ENCODE data around the gene CYP26B1.
A peak's percentile ranks its signal among the peaks of the same experiment; 100 is the strongest.

The CYP26B1 gene

GRCh38 chr2:72144632-72145288 is 2.9 kb downstream of the CYP26B1 start:
- peaks cover 83% of the 10 kb centered on the region for H3K27me3 ChIP-seq (ENCODE audit: control insufficient read depth, insufficient read depth, low read length)
- H3K4me3 ChIP-seq (ENCODE audit: low read depth, low read length) = peak overlapping the region; percentile 62
- H3K9me3 ChIP-seq (ENCODE audit: control insufficient read depth, insufficient read depth, low read length) = no peaks in the 10 kb centered on the region
- H3K9ac ChIP-seq (ENCODE audit: low read depth, low read length) = no peak overlapping the region
- H3K36me3 ChIP-seq (ENCODE audit: control insufficient read depth, insufficient read depth, low read length) = no peaks in the 10 kb centered on the region
- no peaks in the 10 kb centered on the region for H3K4me1 ChIP-seq (ENCODE audit: control insufficient read depth, insufficient read depth, low read length)

- Histone ChIP-seq H3K27me3 (ENCODE audit: control insufficient read depth, insufficient read depth, low read length) (peaks cover 83% of the 10 kb centered on the region), H3K36me3 (ENCODE audit: control insufficient read depth, insufficient read depth, low read length) (no peaks in the 10 kb centered on the region), H3K9ac (ENCODE audit: low read depth, low read length) (no peak overlapping the region), H3K9me3 (ENCODE audit: control insufficient read depth, insufficient read depth, low read length) (no peaks in the 10 kb centered on the region), H3K4me1 (ENCODE audit: control insufficient read depth, insufficient read depth, low read length) (no peaks in the 10 kb centered on the region), H3K4me3 (ENCODE audit: low read depth, low read length) (peak overlapping the region; percentile 62)
These were observed 3.4 kb downstream of the CYP26B1 start for GRCh38 chr2:72144274-72144631.

DNA sequence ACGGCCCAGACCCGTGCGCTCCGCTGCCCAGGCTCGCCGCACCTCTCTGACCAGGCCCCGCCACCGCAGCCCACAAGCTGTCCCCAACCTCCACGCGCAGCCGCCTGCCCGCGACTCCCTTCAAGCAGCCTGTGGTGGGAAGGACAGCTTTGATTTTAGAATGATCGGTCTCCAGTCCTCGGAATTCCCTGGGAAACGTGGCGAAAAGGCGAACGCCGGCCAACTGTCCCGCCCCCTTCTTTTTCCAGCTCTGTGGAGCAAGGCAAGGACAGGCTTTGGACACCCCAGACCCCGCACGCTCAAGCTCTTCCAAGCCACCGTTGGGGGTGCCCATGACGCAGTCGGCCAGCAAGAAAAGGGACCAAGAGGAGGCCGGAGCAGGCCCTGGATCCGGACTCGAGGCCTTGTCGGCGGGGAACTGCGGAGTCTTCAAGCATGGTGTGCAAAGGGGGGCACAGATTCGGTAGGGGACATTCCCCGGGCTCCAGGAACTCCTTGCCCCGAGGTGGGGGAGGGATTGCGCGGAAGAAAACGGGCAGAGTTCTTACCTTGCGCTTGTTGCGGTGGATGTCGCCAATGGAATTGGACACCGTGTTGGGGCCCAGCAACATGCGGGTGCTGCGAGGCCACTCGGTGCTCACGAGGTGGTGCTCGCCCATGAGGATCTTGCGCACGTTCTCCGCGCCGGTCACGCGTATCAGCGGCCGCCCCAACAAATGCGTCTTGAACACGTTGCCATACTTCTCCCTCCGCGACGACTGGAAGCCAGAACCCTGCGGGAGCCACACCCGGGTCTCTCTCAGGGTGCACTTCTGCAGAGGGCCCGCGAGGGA is 4.0 kb downstream of the CYP26B1 start:
- no peak overlapping the region for H3K9ac ChIP-seq (ENCODE audit: low read depth, low read length)
- H3K27me3 ChIP-seq (ENCODE audit: control insufficient read depth, insufficient read depth, low read length) = peaks cover 83% of the 10 kb centered on the region
- H3K9me3 ChIP-seq (ENCODE audit: control insufficient read depth, insufficient read depth, low read length) = no peaks in the 10 kb centered on the region
- peak overlapping the region; percentile 54 for H3K4me3 ChIP-seq (ENCODE audit: low read depth, low read length)
- H3K36me3 ChIP-seq (ENCODE audit: control insufficient read depth, insufficient read depth, low read length) = no peaks in the 10 kb centered on the region
- H3K4me1 ChIP-seq (ENCODE audit: control insufficient read depth, insufficient read depth, low read length) = no peaks in the 10 kb centered on the region

DNA sequence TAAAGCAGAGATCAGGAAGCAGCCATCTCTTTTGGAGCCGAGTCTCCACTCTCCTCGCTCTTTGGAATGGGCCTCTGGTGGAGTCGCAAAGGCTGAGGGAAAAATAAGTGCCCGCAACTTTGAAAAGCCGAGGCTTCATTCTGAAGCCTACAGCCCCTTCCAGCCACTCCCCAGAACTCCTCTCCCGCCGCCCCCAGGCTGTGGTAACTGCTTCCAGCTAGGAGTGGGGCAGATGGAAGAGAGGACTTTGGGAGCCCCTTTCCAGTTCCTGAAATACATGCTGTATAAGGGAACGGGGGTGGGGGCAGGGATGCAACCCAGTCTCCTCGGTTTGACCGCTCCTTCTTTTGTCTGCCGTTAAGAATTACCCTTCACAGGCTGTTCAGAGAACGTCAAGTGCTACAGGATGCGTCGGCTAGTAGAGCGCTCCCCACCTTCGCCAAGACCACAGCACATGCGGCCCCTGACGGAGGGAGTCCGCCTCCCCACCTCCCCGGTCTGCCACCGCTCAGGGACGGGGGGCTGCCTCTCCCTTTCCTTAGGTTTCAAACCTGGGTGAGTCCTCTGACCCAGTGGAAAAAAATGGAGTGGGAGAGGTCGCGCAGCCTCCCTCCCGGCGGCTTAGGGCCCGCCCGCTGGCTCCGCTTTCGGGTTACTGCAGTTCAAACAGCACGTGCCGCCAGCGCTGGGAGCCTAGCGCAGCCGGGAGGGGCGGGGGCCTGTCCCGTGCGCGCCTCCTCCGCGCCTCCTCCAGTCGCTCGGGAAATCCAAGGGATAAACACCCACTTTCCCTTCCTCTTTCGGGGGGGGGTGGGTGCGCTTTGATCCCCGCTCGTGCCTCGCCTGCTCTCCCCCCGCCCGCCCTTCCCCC is 4.9 kb downstream of the CYP26B1 start:
- H3K9ac ChIP-seq (ENCODE audit: low read depth, low read length) = no peak overlapping the region
- peak overlapping the region; percentile 54 for H3K4me3 ChIP-seq (ENCODE audit: low read depth, low read length)
- peaks cover 82% of the 10 kb centered on the region for H3K27me3 ChIP-seq (ENCODE audit: control insufficient read depth, insufficient read depth, low read length)
- no peaks in the 10 kb centered on the region for H3K9me3 ChIP-seq (ENCODE audit: control insufficient read depth, insufficient read depth, low read length)
- H3K4me1 ChIP-seq (ENCODE audit: control insufficient read depth, insufficient read depth, low read length) = no peaks in the 10 kb centered on the region
- no peaks in the 10 kb centered on the region for H3K36me3 ChIP-seq (ENCODE audit: control insufficient read depth, insufficient read depth, low read length)

DNA sequence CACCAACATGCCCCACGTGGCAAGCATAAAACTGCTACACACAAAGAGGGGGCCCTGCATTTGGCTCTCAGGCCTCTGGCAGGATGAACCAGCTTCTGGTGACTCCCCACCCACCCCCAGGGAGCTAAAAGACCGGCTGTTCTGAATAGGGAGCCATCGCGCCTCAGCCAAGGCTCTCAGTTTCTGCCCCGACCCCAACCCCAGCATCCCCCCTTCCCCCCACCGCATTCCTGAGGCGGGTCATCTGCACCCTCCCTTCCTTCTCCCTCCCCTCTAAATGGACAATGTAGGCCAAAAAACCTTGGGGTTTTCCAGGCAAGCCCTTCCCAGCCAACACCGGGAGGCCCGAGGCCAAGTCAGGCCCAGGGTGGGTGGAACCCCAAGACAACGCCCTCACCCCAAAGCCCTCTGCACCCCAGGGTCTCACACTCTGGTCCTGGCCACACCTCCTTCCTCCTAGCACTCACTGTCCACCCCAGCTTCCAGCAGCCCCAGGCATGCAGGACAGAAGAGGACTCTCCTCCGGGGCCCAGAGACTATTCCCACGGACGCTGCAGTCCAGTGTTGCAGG is 5.7 kb downstream of the CYP26B1 start:
- Histone ChIP-seq H3K4me1 (ENCODE audit: control insufficient read depth, insufficient read depth, low read length) (no peaks in the 10 kb centered on the region), H3K9ac (ENCODE audit: low read depth, low read length) (no peak overlapping the region), H3K9me3 (ENCODE audit: control insufficient read depth, insufficient read depth, low read length) (no peaks in the 10 kb centered on the region), H3K27me3 (ENCODE audit: control insufficient read depth, insufficient read depth, low read length) (peaks cover 76% of the 10 kb centered on the region), H3K4me3 (ENCODE audit: low read depth, low read length) (peak overlapping the region; percentile 54), H3K36me3 (ENCODE audit: control insufficient read depth, insufficient read depth, low read length) (no peaks in the 10 kb centered on the region)

- Histone ChIP-seq H3K27me3 (ENCODE audit: control insufficient read depth, insufficient read depth, low read length) (peaks cover 67% of the 10 kb centered on the region), H3K9me3 (ENCODE audit: control insufficient read depth, insufficient read depth, low read length) (no peaks in the 10 kb centered on the region), H3K36me3 (ENCODE audit: control insufficient read depth, insufficient read depth, low read length) (no peaks in the 10 kb centered on the region), H3K4me3 (ENCODE audit: low read depth, low read length) (no peak overlapping the region), H3K4me1 (ENCODE audit: control insufficient read depth, insufficient read depth, low read length) (no peaks in the 10 kb centered on the region), H3K9ac (ENCODE audit: low read depth, low read length) (no peak overlapping the region)
These were observed 6.5 kb downstream of the CYP26B1 start for GRCh38 chr2:72141032-72141645.

DNA sequence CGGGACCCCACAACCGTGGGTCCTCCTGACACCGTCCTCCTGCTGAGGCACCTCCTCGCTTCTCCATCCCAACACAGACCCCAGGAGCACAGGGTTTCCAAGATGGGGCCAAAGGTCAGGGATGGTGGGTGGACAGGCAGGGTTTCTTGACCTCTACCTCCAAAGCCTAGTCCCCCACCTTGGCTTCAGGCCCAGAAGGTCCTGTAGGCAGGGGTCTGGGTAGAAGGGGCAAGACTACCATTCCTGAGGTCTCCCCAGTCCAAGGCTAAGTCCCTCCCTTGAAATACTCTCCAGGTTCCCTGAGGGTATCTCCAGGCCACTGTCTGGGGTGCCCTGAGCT is 7.1 kb downstream of the CYP26B1 start:
- H3K27me3 ChIP-seq (ENCODE audit: control insufficient read depth, insufficient read depth, low read length) = peaks cover 62% of the 10 kb centered on the region
- no peak overlapping the region for H3K9ac ChIP-seq (ENCODE audit: low read depth, low read length)
- H3K9me3 ChIP-seq (ENCODE audit: control insufficient read depth, insufficient read depth, low read length) = no peaks in the 10 kb centered on the region
- no peaks in the 10 kb centered on the region for H3K36me3 ChIP-seq (ENCODE audit: control insufficient read depth, insufficient read depth, low read length)
- no peak overlapping the region for H3K4me3 ChIP-seq (ENCODE audit: low read depth, low read length)
- no peaks in the 10 kb centered on the region for H3K4me1 ChIP-seq (ENCODE audit: control insufficient read depth, insufficient read depth, low read length)

- no peak overlapping the region for H3K9ac ChIP-seq (ENCODE audit: low read depth, low read length)
- H3K4me3 ChIP-seq (ENCODE audit: low read depth, low read length) = no peak overlapping the region
- H3K36me3 ChIP-seq (ENCODE audit: control insufficient read depth, insufficient read depth, low read length) = no peaks in the 10 kb centered on the region
- H3K27me3 ChIP-seq (ENCODE audit: control insufficient read depth, insufficient read depth, low read length) = peaks cover 59% of the 10 kb centered on the region
- no peaks in the 10 kb centered on the region for H3K9me3 ChIP-seq (ENCODE audit: control insufficient read depth, insufficient read depth, low read length)
- no peaks in the 10 kb centered on the region for H3K4me1 ChIP-seq (ENCODE audit: control insufficient read depth, insufficient read depth, low read length)
These were observed 7.6 kb downstream of the CYP26B1 start for GRCh38 chr2:72139874-72140620.

- no peak overlapping the region for H3K4me3 ChIP-seq (ENCODE audit: low read depth, low read length)
- peaks cover 59% of the 10 kb centered on the region for H3K27me3 ChIP-seq (ENCODE audit: control insufficient read depth, insufficient read depth, low read length)
- H3K9ac ChIP-seq (ENCODE audit: low read depth, low read length) = no peak overlapping the region
- H3K4me1 ChIP-seq (ENCODE audit: control insufficient read depth, insufficient read depth, low read length) = no peaks in the 10 kb centered on the region
- no peaks in the 10 kb centered on the region for H3K36me3 ChIP-seq (ENCODE audit: control insufficient read depth, insufficient read depth, low read length)
- no peaks in the 10 kb centered on the region for H3K9me3 ChIP-seq (ENCODE audit: control insufficient read depth, insufficient read depth, low read length)
These were observed 8.2 kb downstream of the CYP26B1 start for GRCh38 chr2:72139471-72139873.

DNA sequence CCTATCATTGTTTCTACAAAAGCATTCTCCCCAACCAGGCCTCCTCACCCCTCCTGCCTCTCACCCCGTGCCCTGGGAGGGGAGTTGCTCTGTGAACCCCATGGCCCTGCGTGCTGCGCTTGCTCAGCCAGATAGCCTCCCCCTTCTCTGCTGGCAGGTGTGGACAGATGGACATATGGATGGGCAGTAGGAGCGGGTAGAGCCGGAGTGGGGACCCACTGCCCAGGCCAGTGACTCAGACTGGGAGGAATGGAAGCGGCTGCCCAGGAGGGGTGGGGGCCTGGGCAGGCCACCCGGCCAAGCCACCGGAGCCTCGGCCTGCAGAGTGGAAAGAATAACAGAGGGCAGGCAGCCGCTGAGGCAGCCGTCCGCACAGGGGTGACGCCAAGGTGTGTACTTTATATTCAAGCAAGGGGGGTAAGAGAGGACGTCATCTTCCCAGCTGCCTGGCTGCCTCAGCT is 8.7 kb downstream of the CYP26B1 start:
- peaks cover 55% of the 10 kb centered on the region for H3K27me3 ChIP-seq (ENCODE audit: control insufficient read depth, insufficient read depth, low read length)
- H3K9ac ChIP-seq (ENCODE audit: low read depth, low read length) = no peak overlapping the region
- H3K4me1 ChIP-seq (ENCODE audit: control insufficient read depth, insufficient read depth, low read length) = no peaks in the 10 kb centered on the region
- no peaks in the 10 kb centered on the region for H3K36me3 ChIP-seq (ENCODE audit: control insufficient read depth, insufficient read depth, low read length)
- H3K9me3 ChIP-seq (ENCODE audit: control insufficient read depth, insufficient read depth, low read length) = no peaks in the 10 kb centered on the region
- H3K4me3 ChIP-seq (ENCODE audit: low read depth, low read length) = no peak overlapping the region
